ENCODE measurements around the gene NABP1. TPM values are rescaled to one million over a fixed set of nuclear protein-coding genes. Genes with fewer than 3 reads are reported as not detected.

Gene NABP1
- total RNA-seq, 4 donors from 2014 or later, result 58.3 to 318 (median 104) TPM

GRCh38 chr2:191696966-191697365, 19.0 kb downstream of the NABP1 start:
- TF ChIP-seq, protein P1, sequence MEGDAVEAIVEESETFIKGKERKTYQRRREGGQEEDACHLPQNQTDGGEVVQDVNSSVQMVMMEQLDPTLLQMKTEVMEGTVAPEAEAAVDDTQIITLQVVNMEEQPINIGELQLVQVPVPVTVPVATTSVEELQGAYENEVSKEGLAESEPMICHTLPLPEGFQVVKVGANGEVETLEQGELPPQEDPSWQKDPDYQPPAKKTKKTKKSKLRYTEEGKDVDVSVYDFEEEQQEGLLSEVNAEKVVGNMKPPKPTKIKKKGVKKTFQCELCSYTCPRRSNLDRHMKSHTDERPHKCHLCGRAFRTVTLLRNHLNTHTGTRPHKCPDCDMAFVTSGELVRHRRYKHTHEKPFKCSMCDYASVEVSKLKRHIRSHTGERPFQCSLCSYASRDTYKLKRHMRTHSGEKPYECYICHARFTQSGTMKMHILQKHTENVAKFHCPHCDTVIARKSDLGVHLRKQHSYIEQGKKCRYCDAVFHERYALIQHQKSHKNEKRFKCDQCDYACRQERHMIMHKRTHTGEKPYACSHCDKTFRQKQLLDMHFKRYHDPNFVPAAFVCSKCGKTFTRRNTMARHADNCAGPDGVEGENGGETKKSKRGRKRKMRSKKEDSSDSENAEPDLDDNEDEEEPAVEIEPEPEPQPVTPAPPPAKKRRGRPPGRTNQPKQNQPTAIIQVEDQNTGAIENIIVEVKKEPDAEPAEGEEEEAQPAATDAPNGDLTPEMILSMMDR (IDR thresholded peaks at IDR 0.05), result no peak
- no peak for DNase-seq (ENCODE audit: low spot score)
- ATAC-seq (ENCODE audit: low FRiP score), result no peak

DNA sequence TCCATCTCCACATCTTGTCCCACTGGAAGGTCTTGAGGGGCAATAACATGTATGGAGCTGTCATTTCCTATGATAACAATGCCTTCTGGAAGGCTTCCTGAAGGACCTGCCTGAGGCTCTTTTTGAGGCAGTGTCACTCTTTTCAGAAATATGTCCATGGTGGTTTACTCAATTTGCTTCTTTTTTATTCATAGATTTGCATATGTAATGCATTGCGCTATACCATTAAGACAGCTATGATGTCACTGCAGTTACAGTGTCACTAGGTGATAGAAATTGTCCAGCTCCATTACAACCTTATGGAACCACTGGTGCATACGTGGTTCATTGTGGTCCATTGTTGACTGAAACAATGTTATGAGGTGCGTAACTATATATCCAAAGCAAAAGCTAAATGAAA, 19.9 kb downstream of the NABP1 start:
- no peak for ATAC-seq (ENCODE audit: low FRiP score)
- TF ChIP-seq, protein P1 (IDR thresholded peaks at IDR 0.05), result no peak

DNA sequence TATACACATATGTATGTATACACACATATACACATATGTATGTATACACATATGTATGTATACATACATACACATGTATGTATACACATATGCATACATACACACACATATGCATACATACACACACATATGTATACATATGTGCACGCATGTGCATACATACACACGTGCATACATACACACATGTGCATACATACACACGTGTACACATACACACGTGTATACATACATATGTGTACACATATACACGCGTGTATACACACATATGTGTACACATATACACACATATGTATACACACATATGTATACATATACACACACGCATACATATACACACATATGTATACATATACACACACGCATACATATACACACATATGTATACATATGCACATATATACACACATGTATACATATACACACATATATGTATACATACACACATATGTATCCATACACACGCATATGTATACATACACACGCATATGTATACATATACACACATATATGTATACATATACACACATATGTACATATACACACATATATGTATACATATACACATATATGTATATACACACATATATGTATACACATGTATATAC, 21.5 kb downstream of the NABP1 start:
- TF ChIP-seq, protein P1 (IDR thresholded peaks at IDR 0.05), result no peak
- DNase-seq (ENCODE audit: low spot score), result no peak
- ATAC-seq (ENCODE audit: low FRiP score), result no peak

More for the DNA sequence above, 19.9 kb downstream of the NABP1 start:
- DNase-seq (ENCODE audit: low spot score), result no peak

DNA sequence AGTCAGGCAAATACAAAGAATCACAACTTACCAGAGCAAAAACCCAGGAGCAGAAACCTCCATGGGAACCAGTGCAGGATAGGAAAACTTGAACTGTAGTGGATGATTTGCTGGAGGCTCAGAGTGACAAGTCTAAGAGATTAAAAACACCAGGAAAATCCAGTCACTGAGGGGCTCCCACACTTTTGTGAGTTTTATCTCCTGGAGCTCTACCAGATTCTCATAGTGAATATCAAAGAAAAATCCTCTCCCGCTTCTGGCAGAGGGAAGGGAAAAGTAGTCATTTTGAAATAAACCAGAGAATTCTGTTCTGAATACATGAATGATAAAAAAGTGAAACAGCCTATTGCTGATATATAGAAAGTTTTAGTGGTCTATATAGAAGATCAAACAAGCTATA, 23.1 kb downstream of the NABP1 start:
- peak; percentile 44 for ATAC-seq (ENCODE audit: low FRiP score)
- no peak for DNase-seq (ENCODE audit: low spot score)
- TF ChIP-seq, protein P1 (IDR thresholded peaks at IDR 0.05), result no peak

DNA sequence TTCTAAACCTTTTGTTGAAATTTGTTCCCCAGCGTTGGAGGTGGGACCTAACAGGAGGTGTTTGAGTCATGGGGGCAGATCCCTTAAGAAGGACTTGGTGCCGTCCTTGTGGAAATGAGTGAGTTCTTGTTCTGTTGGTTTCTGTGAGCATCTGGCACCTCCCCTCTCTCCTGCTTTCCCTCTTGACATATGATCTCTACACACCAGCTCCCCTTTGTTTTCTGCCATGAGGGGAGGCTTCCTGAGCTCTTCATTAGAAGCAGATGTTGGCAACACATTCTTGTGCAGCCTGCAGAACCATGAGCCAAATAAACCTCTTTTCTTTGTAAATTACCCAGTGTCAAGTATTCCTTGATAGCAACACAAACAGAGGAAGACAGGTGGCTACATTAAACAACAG, 23.8 kb downstream of the NABP1 start:
- TF ChIP-seq, protein P1 (IDR thresholded peaks at IDR 0.05), result no peak
- ATAC-seq (ENCODE audit: low FRiP score), result no peak
- DNase-seq (ENCODE audit: low spot score), result no peak

GRCh38 chr2:191703079-191703725, 25.3 kb downstream of the NABP1 start:
- TF ChIP-seq, protein P1 (IDR thresholded peaks at IDR 0.05), result no peak
- DNase-seq (ENCODE audit: low spot score) (no peak), ATAC-seq (ENCODE audit: low FRiP score) (no peak)

DNA sequence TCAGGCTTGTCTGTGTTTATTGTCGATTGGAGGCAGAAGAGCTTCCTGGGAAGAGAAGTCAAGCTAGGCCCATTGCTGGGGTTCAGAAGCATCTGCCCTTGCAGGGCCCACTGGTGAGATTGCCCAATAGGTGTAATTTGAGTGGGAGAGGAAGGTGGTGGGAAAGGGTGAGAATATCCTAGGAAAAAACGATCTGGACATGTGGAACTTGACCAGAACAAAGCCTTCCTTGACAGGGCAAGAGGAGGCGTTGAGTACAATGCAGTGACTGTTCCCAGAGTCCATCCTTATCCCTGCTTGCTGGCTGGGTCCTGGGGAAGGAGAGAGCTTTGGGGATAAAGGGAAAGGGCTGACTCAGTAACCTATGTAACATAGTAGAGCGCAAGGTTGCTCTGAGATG, 27.1 kb downstream of the NABP1 start:
- no peak for ATAC-seq (ENCODE audit: low FRiP score)
- DNase-seq (ENCODE audit: low spot score), result no peak
- TF ChIP-seq, protein P1 (IDR thresholded peaks at IDR 0.05), result no peak

All from omental fat pad (tissue), 4 donors.